ENCODE measurements around the gene TRAFD1. TPM values are rescaled to one million over a fixed set of nuclear protein-coding genes. Genes with fewer than 3 reads are reported as not detected.

Gene TRAFD1
- total and polyA plus RNA-seq, 2 of the 8 experiments (the other 6 are each of a cell fraction or from before 2014, with no cell fraction given), result 18.1 to 33.1 TPM

DNA sequence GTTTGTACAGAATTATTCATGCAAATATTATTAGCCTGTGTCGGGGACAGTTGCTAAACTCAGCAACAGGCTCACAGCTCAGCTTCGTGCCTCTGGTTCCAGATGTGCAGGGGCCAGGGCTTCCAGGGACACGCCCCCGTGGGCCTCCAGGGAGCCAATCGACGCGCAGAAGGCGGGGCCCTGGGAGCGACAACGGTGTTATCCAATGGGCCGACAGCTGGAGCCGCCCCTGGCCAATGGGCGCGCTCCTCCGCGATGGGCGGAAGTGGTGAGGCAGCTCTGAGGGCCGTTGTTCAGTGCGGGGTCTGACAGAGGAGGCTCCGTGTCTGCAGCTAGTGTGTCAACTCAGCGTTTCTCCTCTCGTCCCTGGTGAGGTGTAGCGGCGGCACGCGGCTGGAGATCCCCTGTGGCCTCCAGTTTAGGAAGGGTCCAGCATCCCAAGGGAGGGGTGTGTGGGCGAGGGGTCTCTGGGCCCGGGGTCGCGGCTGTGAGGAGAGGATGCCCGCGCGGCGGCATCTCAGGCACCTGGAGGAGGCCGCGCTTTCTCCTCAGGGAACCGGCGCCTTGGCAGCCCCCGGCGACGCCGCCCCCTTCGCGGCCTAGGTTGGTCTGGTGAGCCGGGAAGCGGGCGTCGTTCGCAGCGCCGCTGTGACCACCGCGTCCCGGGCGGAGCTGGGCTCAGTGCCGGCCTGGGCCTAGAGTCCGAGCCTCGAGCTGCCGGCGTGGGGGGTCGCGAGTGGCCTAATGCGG lies at the start of gene TRAFD1 (continued):
- no peak for TF ChIP-seq EZH2 (IDR thresholded peaks at IDR 0.05; ENCODE audit: low read depth, low read length, severe bottlenecking)
- TF ChIP-seq SIRT6 (IDR thresholded peaks at IDR 0.05; ENCODE audit: low read length), result no peak
- TF ChIP-seq KDM4A (IDR thresholded peaks at IDR 0.05; ENCODE audit: low read depth, low read length, severe bottlenecking), result peak; percentile 88
- no peak for TF ChIP-seq RBBP5 (IDR thresholded peaks at IDR 0.05; ENCODE audit: borderline replicate concordance, low read depth, low read length)
- no peak for TF ChIP-seq EP300 (IDR thresholded peaks at IDR 0.05; ENCODE audit: borderline replicate concordance in 1 of 2, low read depth in 2 of 2, low read length in 2 of 2)
- TF ChIP-seq MAFK (IDR thresholded peaks at IDR 0.05; ENCODE audit: low read depth, low read length), result peak; percentile 37; the same call in 1 of the 2 replicates
- TF ChIP-seq CHD1 (IDR thresholded peaks at IDR 0.05; ENCODE audit: low read depth, low read length), result no peak
- TF ChIP-seq RFX5 (IDR thresholded peaks at IDR 0.05; ENCODE audit: borderline replicate concordance, low read depth, low read length), result no peak
- no peak for TF ChIP-seq POU5F1 (IDR thresholded peaks at IDR 0.05; ENCODE audit: low read depth, low read length)
- no peak for TF ChIP-seq RXRA (IDR thresholded peaks at IDR 0.05; ENCODE audit: insufficient read depth, low read depth, low read length)
- no peak for TF ChIP-seq TCF12 (IDR thresholded peaks at IDR 0.05; ENCODE audit: low read depth, low read length)
- 0 out of 4 replicates have a peak, but pooled peaks of 1 of the 2 experiments have one; percentile 69 for TF ChIP-seq HDAC2 (IDR thresholded peaks at IDR 0.05; ENCODE audit: borderline replicate concordance in 1 of 2, low read depth in 2 of 2, low read length in 2 of 2)
- peak; percentile 71 for TF ChIP-seq ASH2L (IDR thresholded peaks at IDR 0.05; ENCODE audit: low read length)
- no peak for TF ChIP-seq USF2 (IDR thresholded peaks at IDR 0.05; ENCODE audit: low read length)
- no peak for TF ChIP-seq SAP30 (IDR thresholded peaks at IDR 0.05; ENCODE audit: insufficient read depth, insufficient replicate concordance, low read length)
- no peak for TF ChIP-seq HDAC6 (IDR thresholded peaks at IDR 0.05; ENCODE audit: low read depth, low read length)
- TF ChIP-seq, protein P1, sequence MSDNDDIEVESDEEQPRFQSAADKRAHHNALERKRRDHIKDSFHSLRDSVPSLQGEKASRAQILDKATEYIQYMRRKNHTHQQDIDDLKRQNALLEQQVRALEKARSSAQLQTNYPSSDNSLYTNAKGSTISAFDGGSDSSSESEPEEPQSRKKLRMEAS (IDR thresholded peaks at IDR 0.05), result no peak
- no peak for TF ChIP-seq SUZ12 (IDR thresholded peaks at IDR 0.05; ENCODE audit: low read length)
- no peak for TF ChIP-seq CBX5 (IDR thresholded peaks at IDR 0.05; ENCODE audit: low read depth, low read length)
- TF ChIP-seq, protein P2, sequence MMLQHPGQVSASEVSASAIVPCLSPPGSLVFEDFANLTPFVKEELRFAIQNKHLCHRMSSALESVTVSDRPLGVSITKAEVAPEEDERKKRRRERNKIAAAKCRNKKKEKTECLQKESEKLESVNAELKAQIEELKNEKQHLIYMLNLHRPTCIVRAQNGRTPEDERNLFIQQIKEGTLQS (IDR thresholded peaks at IDR 0.05; ENCODE audit: insufficient read depth, low read depth, low read length), result no peak
- no peak for TF ChIP-seq JUN (IDR thresholded peaks at IDR 0.05; ENCODE audit: low read depth, low read length)
- TF ChIP-seq SP2 (IDR thresholded peaks at IDR 0.05; ENCODE audit: low read length), result peak; percentile 92

All from H1 (cell line).